PFSK-1 (cell line): ENCODE measurements around the gene ALDH3B1.

Experiments used
- FOXP2 ChIP-seq: optimal IDR thresholded peaks from 2 replicates; pipeline ENCODE3; 2011; ENCODE audit warnings: borderline replicate concordance, control low read depth, inconsistent platforms; ENCODE audit not compliant: insufficient read depth; ENCODE audit errors: extremely low read length, extremely low read depth
- POLR2AphosphoS5 ChIP-seq: IDR thresholded peaks from 2 replicates; pipeline ENCODE4 v1.6.1; 2012; ENCODE audit warnings: low read depth, mild to moderate bottlenecking, control low read depth, low read length, moderate library complexity
- SIN3A ChIP-seq: IDR thresholded peaks from 2 replicates; pipeline ENCODE4 v1.6.1; 2012; ENCODE audit warnings: mild to moderate bottlenecking, low read length, moderate library complexity, borderline replicate concordance; ENCODE audit not compliant: insufficient read depth
- TAF1 ChIP-seq: IDR thresholded peaks from 2 replicates; pipeline ENCODE4 v1.6.1; 2012; ENCODE audit warnings: low read length, control low read depth, borderline replicate concordance; ENCODE audit not compliant: insufficient read depth
- TF ChIP-seq, protein P1 (sequence below), 2 experiments: IDR thresholded peaks; 2 replicates each; pipeline versions ENCODE4 v1.6.1 to v1.8.0; 2011 to 2012; ENCODE audit warnings: low read depth in 2 of 2, low read length in 2 of 2, control low read depth in 1 of 2, inconsistent platforms in 1 of 2, mild to moderate bottlenecking in 1 of 2, moderate library complexity in 1 of 2; ENCODE audit not compliant: insufficient read depth in 1 of 2

ALDH3B1 gene

GRCh38 chr11:68051191-68052136 is 41.3 kb downstream of the ALDH3B1 start:
- TF ChIP-seq, protein P1, sequence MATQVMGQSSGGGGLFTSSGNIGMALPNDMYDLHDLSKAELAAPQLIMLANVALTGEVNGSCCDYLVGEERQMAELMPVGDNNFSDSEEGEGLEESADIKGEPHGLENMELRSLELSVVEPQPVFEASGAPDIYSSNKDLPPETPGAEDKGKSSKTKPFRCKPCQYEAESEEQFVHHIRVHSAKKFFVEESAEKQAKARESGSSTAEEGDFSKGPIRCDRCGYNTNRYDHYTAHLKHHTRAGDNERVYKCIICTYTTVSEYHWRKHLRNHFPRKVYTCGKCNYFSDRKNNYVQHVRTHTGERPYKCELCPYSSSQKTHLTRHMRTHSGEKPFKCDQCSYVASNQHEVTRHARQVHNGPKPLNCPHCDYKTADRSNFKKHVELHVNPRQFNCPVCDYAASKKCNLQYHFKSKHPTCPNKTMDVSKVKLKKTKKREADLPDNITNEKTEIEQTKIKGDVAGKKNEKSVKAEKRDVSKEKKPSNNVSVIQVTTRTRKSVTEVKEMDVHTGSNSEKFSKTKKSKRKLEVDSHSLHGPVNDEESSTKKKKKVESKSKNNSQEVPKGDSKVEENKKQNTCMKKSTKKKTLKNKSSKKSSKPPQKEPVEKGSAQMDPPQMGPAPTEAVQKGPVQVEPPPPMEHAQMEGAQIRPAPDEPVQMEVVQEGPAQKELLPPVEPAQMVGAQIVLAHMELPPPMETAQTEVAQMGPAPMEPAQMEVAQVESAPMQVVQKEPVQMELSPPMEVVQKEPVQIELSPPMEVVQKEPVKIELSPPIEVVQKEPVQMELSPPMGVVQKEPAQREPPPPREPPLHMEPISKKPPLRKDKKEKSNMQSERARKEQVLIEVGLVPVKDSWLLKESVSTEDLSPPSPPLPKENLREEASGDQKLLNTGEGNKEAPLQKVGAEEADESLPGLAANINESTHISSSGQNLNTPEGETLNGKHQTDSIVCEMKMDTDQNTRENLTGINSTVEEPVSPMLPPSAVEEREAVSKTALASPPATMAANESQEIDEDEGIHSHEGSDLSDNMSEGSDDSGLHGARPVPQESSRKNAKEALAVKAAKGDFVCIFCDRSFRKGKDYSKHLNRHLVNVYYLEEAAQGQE (IDR thresholded peaks at IDR 0.05; ENCODE audit: insufficient read depth in 1 of 2, low read depth in 2 of 2, low read length in 2 of 2) = no peak
- TF ChIP-seq FOXP2 = no peak
- no peak for TF ChIP-seq TAF1
- no peak for TF ChIP-seq POLR2AphosphoS5
- TF ChIP-seq SIN3A = no peak

- no peak for TF ChIP-seq TAF1
- no peak for TF ChIP-seq POLR2AphosphoS5
- TF ChIP-seq, protein P1 (IDR thresholded peaks at IDR 0.05; ENCODE audit: insufficient read depth in 1 of 2, low read depth in 2 of 2, low read length in 2 of 2) = no peak
- no peak for TF ChIP-seq SIN3A
- TF ChIP-seq FOXP2 = no peak
These were observed 42.2 kb downstream of the ALDH3B1 start for GRCh38 chr11:68052137-68052873.

DNA sequence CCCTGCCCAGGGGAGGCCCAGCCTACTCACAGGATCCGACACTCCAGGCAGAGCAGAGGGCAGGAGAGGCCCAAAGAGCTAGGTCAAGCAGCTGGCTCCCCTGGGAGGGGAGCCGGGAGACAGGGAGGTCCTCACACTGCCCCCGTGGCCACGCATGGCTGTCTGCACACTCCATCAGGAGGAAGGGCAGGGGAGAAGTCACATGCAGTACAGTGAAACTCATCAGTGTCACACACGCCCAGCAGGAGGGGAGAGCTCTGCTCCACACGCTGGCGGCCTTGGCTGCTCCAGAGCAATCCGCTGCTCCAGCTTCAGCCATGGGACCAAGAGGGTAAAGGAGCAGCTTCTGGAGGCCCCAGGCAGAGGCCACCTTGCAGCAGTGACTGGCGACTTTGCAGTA is 43.0 kb downstream of the ALDH3B1 start:
- TF ChIP-seq FOXP2 = no peak
- TF ChIP-seq SIN3A = no peak
- no peak for TF ChIP-seq TAF1

DNA sequence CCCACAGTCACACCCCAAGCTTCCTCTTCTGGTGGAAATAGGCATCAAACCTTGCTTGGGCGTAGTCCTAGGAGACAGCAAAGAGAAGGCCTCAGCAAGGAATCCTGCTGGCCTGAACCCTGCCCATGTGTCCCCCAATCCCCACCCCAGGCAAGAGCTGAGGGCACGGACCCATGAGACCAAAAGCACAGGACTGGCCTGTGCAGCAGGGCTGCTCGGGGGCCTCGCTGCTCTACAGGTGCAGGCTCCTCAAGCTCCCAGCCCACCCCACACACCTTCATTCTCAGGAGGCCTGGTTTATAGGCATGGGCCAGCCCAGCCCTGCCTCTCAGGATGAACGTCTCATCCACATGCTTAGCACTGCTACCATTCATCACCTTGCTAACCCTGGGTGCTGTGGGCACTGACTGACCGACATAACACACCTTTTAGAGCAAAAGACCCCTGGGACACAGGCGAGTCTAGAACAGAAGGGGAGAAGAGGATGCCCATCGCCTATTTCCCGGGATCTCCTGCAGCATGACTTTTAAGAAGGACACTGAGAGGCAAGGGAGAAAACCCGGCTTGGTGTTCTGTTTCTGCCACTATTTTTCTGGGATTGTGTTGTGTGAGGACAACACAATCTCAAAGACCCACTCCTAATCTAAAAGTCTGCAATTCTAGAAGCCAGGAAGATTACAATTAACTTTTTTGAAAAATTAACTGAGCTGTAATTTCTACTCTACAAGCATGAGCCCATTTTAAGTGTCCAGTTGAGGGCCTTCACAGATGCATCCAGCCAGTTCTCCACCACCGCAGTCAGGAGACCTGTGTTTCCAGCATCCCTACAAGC is 44.1 kb downstream of the ALDH3B1 start:
- TF ChIP-seq FOXP2 = no peak
- no peak for TF ChIP-seq TAF1
- no peak for TF ChIP-seq SIN3A
- TF ChIP-seq, protein P1 (IDR thresholded peaks at IDR 0.05; ENCODE audit: insufficient read depth in 1 of 2, low read depth in 2 of 2, low read length in 2 of 2) = no peak
- TF ChIP-seq POLR2AphosphoS5 = no peak; the same call in 1 of the 2 replicates
